ENCODE results near the gene LEFTY1.

DNA sequence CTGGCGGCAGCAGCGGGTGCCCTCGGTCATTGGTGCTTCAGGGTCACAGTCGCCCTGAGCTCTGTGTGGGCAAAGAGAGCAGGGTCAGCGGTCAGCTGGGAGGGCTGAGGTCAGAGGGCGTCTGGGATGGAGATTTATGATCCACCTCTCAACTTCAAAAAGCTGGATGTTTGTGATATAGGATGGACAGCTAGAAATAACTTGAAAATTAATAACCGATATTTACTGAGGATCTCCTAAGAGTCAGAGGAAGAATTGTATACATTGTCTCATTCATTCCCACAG, 2.0 kb downstream of the LEFTY1 start:
- TF ChIP-seq, protein P1, sequence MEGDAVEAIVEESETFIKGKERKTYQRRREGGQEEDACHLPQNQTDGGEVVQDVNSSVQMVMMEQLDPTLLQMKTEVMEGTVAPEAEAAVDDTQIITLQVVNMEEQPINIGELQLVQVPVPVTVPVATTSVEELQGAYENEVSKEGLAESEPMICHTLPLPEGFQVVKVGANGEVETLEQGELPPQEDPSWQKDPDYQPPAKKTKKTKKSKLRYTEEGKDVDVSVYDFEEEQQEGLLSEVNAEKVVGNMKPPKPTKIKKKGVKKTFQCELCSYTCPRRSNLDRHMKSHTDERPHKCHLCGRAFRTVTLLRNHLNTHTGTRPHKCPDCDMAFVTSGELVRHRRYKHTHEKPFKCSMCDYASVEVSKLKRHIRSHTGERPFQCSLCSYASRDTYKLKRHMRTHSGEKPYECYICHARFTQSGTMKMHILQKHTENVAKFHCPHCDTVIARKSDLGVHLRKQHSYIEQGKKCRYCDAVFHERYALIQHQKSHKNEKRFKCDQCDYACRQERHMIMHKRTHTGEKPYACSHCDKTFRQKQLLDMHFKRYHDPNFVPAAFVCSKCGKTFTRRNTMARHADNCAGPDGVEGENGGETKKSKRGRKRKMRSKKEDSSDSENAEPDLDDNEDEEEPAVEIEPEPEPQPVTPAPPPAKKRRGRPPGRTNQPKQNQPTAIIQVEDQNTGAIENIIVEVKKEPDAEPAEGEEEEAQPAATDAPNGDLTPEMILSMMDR (conservative IDR thresholded peaks at IDR 0.05; ENCODE audit: low read length): no peak
- no peak for TF ChIP-seq EZH2phosphoT487 (IDR thresholded peaks at IDR 0.05; ENCODE audit: borderline replicate concordance, low read depth, low read length)

All from OCI-LY7 (cell line).